CD4-positive, alpha-beta T cell (primary cell): ENCODE measurements around the gene STAB1. TPM values are rescaled to one million over a fixed set of nuclear protein-coding genes. Genes with fewer than 3 reads are reported as not detected.

Source experiments
- ATAC-seq: fragments of 200-7000 bp; cut with Tn5 transposase; one replicate; pipeline ENCODE4 v1.10.0; 2022; ENCODE audit warnings: mild to moderate bottlenecking; ENCODE audit not compliant: poor library complexity
- CTCF ChIA-PET: fragments of 350-600 bp; sonication (Branson Sonifier 250); formaldehyde crosslinking; loops from one replicate; lab custom pipeline; 2021; ENCODE audit warnings: antibody characterized with exemption, inconsistent platforms; lab: Charles Lee
- POLR2A ChIA-PET: fragments of 350-600 bp; sonication (Branson Sonifier 250); formaldehyde crosslinking; loops from one replicate; lab custom pipeline; 2021; ENCODE audit warnings: antibody characterized with exemption, inconsistent platforms; lab: Charles Lee
- DNase-seq, 14 experiments: peaks; one replicate each; pipeline ENCODE4 v3.0.0-alpha.2; 2013 to 2020; ENCODE audit warnings: mixed read lengths in 2 of 14
- H3K27ac ChIP-seq, 2 donors: one replicate each; pipeline versions ENCODE4 v1.5.1 to v1.7.0; 2013; ENCODE audit warnings: low read length in 2 of 2, low read depth in 1 of 2, mild to moderate bottlenecking in 1 of 2
- H3K27me3 ChIP-seq, 2 experiments: 1 replicate in 1 of 2; 2 replicates in 1 of 2; pipeline versions ENCODE4 v1.6.1 to v1.7.0; 2013; ENCODE audit warnings: low read length in 2 of 2, control low read depth in 1 of 2, mild to moderate bottlenecking in 1 of 2, moderate library complexity in 1 of 2; ENCODE audit not compliant: insufficient read depth in 2 of 2, control insufficient read depth in 1 of 2
- H3K36me3 ChIP-seq: one replicate; pipeline ENCODE4 v1.6.1; 2013; ENCODE audit warnings: low read length, control low read depth; ENCODE audit not compliant: insufficient read depth
- H3K4me1 ChIP-seq: one replicate; pipeline ENCODE4 v1.6.1; 2013; ENCODE audit warnings: low read length, control low read depth; ENCODE audit not compliant: insufficient read depth
- H3K4me3 ChIP-seq: one replicate; pipeline ENCODE4 v1.5.1; 2013; ENCODE audit warnings: mild to moderate bottlenecking, low read length, moderate library complexity
- H3K9me3 ChIP-seq, 2 experiments: 1 replicate in 1 of 2; 2 replicates in 1 of 2; pipeline versions ENCODE4 v1.6.1 to v1.7.0; 2013; ENCODE audit warnings: low read length in 2 of 2, mild to moderate bottlenecking in 2 of 2, control low read depth in 1 of 2, moderate library complexity in 1 of 2; ENCODE audit not compliant: control insufficient read depth in 1 of 2, insufficient read depth in 1 of 2
- H3K27ac Mint-ChIP-seq: one replicate; pipeline ENCODE4 v1.8.0; 2020; ENCODE audit warnings: mixed read lengths
- H3K27me3 Mint-ChIP-seq: one replicate; pipeline ENCODE4 v1.8.0; 2021; ENCODE audit warnings: mixed read lengths
- H3K36me3 Mint-ChIP-seq: one replicate; pipeline ENCODE4 v1.8.0; 2021; ENCODE audit warnings: low read depth, mixed read lengths
- H3K4me1 Mint-ChIP-seq: one replicate; pipeline ENCODE4 v1.8.0; 2021; ENCODE audit warnings: low read depth, mixed read lengths
- H3K4me3 Mint-ChIP-seq: one replicate; pipeline ENCODE4 v1.8.0; 2020; ENCODE audit warnings: mild to moderate bottlenecking, mixed read lengths
- H3K9me3 Mint-ChIP-seq: one replicate; pipeline ENCODE4 v1.8.0; 2020; ENCODE audit warnings: mixed read lengths
- intact Hi-C, 2 experiments: fragments of 100-400 bp; cut with DNase I in 1 of 2; cut with micrococcal nuclease in 1 of 2; formaldehyde crosslinking; loops; one replicate each; pipeline versions ENCODE4 v1.15.1 to v1.9.0; 2023 to 2025; cut with DNase I, micrococcal nuclease
- total RNA-seq, 174 experiments: library from RNA in 2 of 174; stranded (reverse) in 2 of 174; gene quantifications; one replicate each; pipeline ENCODE4 v1.2.3 and lab custom pipeline; 2021 to 2026
- TF ChIP-seq, protein P1 (sequence below): fragments of 200-600 bp; IDR thresholded peaks from one replicate; pipeline ENCODE4 v1.8.0; 2022; ENCODE audit warnings: antibody characterized with exemption, mild to moderate bottlenecking

Gene STAB1
- total RNA-seq, 2 experiments from 2014 or later: 1.5 to 2.5 TPM

DNA sequence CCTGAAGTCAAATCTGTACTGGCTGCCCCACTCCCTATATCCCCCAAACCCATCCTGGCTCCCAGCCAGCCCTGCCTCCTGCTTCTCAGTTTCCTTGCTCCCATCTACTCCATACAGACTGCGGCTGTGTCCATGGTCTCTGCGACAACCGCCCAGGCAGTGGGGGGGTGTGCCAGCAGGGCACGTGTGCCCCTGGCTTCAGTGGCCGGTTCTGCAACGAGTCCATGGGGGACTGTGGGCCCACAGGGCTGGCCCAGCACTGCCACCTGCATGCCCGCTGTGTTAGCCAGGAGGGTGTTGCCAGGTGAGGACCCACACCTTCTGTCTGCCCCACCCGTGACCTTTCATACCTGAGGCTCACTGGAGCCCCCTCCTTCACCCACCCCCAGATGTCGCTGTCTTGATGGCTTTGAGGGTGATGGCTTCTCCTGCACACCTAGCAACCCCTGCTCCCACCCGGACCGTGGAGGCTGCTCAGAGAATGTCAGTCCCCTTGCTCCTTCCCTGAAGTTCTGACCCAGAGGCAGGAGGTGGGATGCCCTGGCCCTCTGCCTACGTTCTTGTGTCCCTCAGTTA is 14.7 kb downstream of the STAB1 start:
- intact Hi-C loops: no loop called here
- CTCF ChIA-PET: no interaction called here
- no peak for DNase-seq
- TF ChIP-seq, protein P1, sequence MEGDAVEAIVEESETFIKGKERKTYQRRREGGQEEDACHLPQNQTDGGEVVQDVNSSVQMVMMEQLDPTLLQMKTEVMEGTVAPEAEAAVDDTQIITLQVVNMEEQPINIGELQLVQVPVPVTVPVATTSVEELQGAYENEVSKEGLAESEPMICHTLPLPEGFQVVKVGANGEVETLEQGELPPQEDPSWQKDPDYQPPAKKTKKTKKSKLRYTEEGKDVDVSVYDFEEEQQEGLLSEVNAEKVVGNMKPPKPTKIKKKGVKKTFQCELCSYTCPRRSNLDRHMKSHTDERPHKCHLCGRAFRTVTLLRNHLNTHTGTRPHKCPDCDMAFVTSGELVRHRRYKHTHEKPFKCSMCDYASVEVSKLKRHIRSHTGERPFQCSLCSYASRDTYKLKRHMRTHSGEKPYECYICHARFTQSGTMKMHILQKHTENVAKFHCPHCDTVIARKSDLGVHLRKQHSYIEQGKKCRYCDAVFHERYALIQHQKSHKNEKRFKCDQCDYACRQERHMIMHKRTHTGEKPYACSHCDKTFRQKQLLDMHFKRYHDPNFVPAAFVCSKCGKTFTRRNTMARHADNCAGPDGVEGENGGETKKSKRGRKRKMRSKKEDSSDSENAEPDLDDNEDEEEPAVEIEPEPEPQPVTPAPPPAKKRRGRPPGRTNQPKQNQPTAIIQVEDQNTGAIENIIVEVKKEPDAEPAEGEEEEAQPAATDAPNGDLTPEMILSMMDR: no peak
- Histone ChIP-seq H3K9me3 (no peaks in the 10 kb centered on the region), H3K27ac (no peak overlapping the region), H3K4me1 (no peaks in the 10 kb centered on the region), H3K4me3 (no peak overlapping the region), H3K27me3 (no peaks in the 10 kb centered on the region), H3K36me3 (no peaks in the 10 kb centered on the region)
- no peak overlapping the region for H3K4me3 Mint-ChIP-seq
- H3K27ac Mint-ChIP-seq: no peak overlapping the region
- POLR2A ChIA-PET: no interaction called here
- H3K9me3 Mint-ChIP-seq: no peaks in the 10 kb centered on the region
- H3K4me1 Mint-ChIP-seq: no peaks in the 10 kb centered on the region
- no peak for ATAC-seq
- H3K36me3 Mint-ChIP-seq: no peaks in the 10 kb centered on the region
- no peaks in the 10 kb centered on the region for H3K27me3 Mint-ChIP-seq

DNA sequence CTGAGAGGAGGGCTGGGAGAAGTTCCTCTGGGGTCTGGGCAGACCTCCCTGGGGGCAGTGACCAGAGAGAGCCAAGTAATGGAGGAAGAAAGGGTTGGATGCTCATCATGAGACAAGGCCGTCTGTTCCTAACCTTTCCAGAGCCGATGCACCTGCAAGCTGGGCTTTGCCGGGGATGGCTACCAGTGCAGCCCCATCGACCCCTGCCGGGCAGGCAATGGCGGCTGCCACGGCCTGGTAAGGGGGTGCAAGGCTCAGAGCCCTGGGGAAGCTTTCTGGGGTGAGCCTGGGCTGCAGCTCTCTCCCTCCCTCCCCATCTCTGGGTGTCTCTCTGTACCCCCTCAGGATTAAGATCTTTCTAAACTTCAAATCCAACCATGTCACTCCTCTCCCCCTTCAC is 16.4 kb downstream of the STAB1 start:
- TF ChIP-seq, protein P1: no peak
- ChIA-PET CTCF (no interaction called here), POLR2A (interaction anchor here (1.2 kb wide), 1 partner anchor 25 kb away, joined by 3 read pairs; the partner anchor contains the start of gene UQCC5)
- no peaks in the 10 kb centered on the region for H3K27me3 Mint-ChIP-seq
- intact Hi-C loops: no loop called here
- H3K36me3 Mint-ChIP-seq: no peaks in the 10 kb centered on the region
- H3K9me3 Mint-ChIP-seq: no peaks in the 10 kb centered on the region
- Histone ChIP-seq H3K27me3 (no peaks in the 10 kb centered on the region), H3K4me1 (no peaks in the 10 kb centered on the region), H3K36me3 (no peaks in the 10 kb centered on the region), H3K27ac (no peak overlapping the region), H3K4me3 (no peak overlapping the region), H3K9me3 (no peaks in the 10 kb centered on the region)
- ATAC-seq (no peak), DNase-seq (no peak)
- H3K4me3 Mint-ChIP-seq: no peak overlapping the region
- no peak overlapping the region for H3K27ac Mint-ChIP-seq
- no peaks in the 10 kb centered on the region for H3K4me1 Mint-ChIP-seq

DNA sequence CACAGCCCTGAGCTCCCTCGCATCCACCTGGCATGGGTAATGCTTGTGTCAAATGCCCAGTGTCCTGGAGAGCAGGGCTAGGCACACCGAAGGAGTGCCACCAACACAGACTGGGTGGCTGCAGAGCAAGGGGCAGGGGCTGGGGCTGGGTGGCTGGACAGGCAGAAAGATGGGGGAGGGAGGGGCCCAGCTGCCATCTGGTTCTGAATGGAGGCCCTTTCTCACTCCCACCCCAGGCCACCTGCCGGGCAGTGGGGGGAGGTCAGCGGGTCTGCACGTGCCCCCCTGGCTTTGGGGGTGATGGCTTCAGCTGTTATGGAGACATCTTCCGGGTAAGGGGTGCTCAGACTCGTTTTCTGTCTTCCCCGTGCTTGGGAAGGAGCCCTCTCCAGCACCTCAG is 17.0 kb downstream of the STAB1 start:
- H3K9me3 Mint-ChIP-seq: no peaks in the 10 kb centered on the region
- ChIA-PET POLR2A (no interaction called here), CTCF (no interaction called here)
- no peaks in the 10 kb centered on the region for H3K4me1 ChIP-seq
- no peak overlapping the region for H3K27ac Mint-ChIP-seq
- H3K36me3 ChIP-seq: no peaks in the 10 kb centered on the region
- intact Hi-C loops: no loop called here
- no peaks in the 10 kb centered on the region for H3K4me1 Mint-ChIP-seq
- no peaks in the 10 kb centered on the region for H3K9me3 ChIP-seq
- no peak for DNase-seq
- ATAC-seq: no peak
- H3K36me3 Mint-ChIP-seq: no peaks in the 10 kb centered on the region
- TF ChIP-seq, protein P1: no peak
- no peaks in the 10 kb centered on the region for H3K27me3 Mint-ChIP-seq
- H3K4me3 ChIP-seq: no peak overlapping the region
- H3K4me3 Mint-ChIP-seq: no peak overlapping the region
- no peaks in the 10 kb centered on the region for H3K27me3 ChIP-seq
- no peak overlapping the region for H3K27ac ChIP-seq
